Skeletal muscle tissue (tissue), 4 donors: Measurements from ENCODE around the gene TUBA8. TPM values are rescaled to one million over a fixed set of nuclear protein-coding genes. Genes with fewer than 3 reads are reported as not detected.
"Not testable (repeated sequence)": the region's sequence is repeated elsewhere in the genome, so short reads cannot be mapped to it uniquely, and the experiment has no call there.

Experiments used
- H3K27ac ChIP-seq: one replicate; pipeline ENCODE4 v1.7.0; 2013; ENCODE audit warnings: mild to moderate bottlenecking, low read depth, low read length, inconsistent platforms
- H3K27me3 ChIP-seq, 3 donors: one replicate each; pipeline ENCODE4 v1.7.0; 2013; ENCODE audit warnings: low read length in 3 of 3; ENCODE audit not compliant: control insufficient read depth in 3 of 3, insufficient read depth in 3 of 3
- H3K36me3 ChIP-seq, 3 donors: one replicate each; pipeline ENCODE4 v1.7.0; 2013; ENCODE audit warnings: low read length in 3 of 3; ENCODE audit not compliant: control insufficient read depth in 3 of 3, insufficient read depth in 3 of 3
- H3K4me1 ChIP-seq, 3 donors: one replicate each; pipeline ENCODE4 v1.7.0; 2013; ENCODE audit warnings: low read length in 3 of 3, mild to moderate bottlenecking in 3 of 3; ENCODE audit not compliant: control insufficient read depth in 3 of 3, insufficient read depth in 3 of 3
- H3K4me3 ChIP-seq, 3 donors: one replicate each; pipeline ENCODE4 v1.7.0; 2013; ENCODE audit warnings: low read length in 3 of 3
- H3K9ac ChIP-seq, 3 donors: one replicate each; pipeline ENCODE4 v1.7.0; 2013; ENCODE audit warnings: low read length in 3 of 3, mild to moderate bottlenecking in 3 of 3, moderate library complexity in 2 of 3, low read depth in 1 of 3
- H3K9me3 ChIP-seq, 3 donors: one replicate each; pipeline ENCODE4 v1.7.0; 2013; ENCODE audit warnings: low read length in 3 of 3; ENCODE audit not compliant: control insufficient read depth in 3 of 3
- total RNA-seq: library from RNA; depleted of rRNA; stranded (reverse); fragments of >200 nt; gene quantifications from one replicate; pipeline ENCODE4 v1.2.3, GENCODE V29; 2014
- donor health status: Osteomylitis.

The TUBA8 gene
- total RNA-seq, 1 donor from 2014 or later: 21.9 TPM

- Histone ChIP-seq H3K4me3 (no peak overlapping the region), H3K27ac (no peak overlapping the region), H3K36me3 (no peaks in the 10 kb centered on the region), H3K4me1 (peaks cover 0 to under 1% (median 0%) of the 10 kb centered on the region in 3 donors), H3K9ac (no peak overlapping the region), H3K9me3 (no peaks in the 10 kb centered on the region), H3K27me3 (no peaks in the 10 kb centered on the region)
These were observed 33.5 kb downstream of the TUBA8 start for GRCh38 chr22:18144105-18144504.

GRCh38 chr22:18145676-18146388 is 35.2 kb downstream of the TUBA8 start:
- Histone ChIP-seq H3K9ac (no peak overlapping the region), H3K4me1 (peaks cover 0 to 3% (median 0%) of the 10 kb centered on the region in 3 donors), H3K4me3 (no peak overlapping the region), H3K36me3 (no peaks in the 10 kb centered on the region), H3K27ac (no peak overlapping the region), H3K27me3 (no peaks in the 10 kb centered on the region), H3K9me3 (no peaks in the 10 kb centered on the region)

GRCh38 chr22:18146389-18146753 is 35.8 kb downstream of the TUBA8 start:
- Histone ChIP-seq H3K9ac (no peak overlapping the region), H3K27me3 (no peaks in the 10 kb centered on the region), H3K27ac (no peak overlapping the region), H3K4me3 (no peak overlapping the region), H3K36me3 (no peaks in the 10 kb centered on the region), H3K4me1 (peaks cover 0 to 3% (median 0%) of the 10 kb centered on the region in 3 donors), H3K9me3 (no peaks in the 10 kb centered on the region)

- Histone ChIP-seq H3K36me3 (no peaks in the 10 kb centered on the region), H3K9ac (no peak overlapping the region), H3K27me3 (no peaks in the 10 kb centered on the region), H3K4me1 (peaks cover 0 to 3% (median 0%) of the 10 kb centered on the region in 3 donors), H3K27ac (no peak overlapping the region), H3K9me3 (no peaks in the 10 kb centered on the region), H3K4me3 (no peak overlapping the region)
These were observed 37.2 kb downstream of the TUBA8 start for GRCh38 chr22:18147791-18148190.

- H3K36me3 ChIP-seq: no peaks in the 10 kb centered on the region
- H3K9me3 ChIP-seq: no peaks in the 10 kb centered on the region
- H3K27me3 ChIP-seq: no peaks in the 10 kb centered on the region
- no peak overlapping the region for H3K9ac ChIP-seq
- no peak overlapping the region for H3K4me3 ChIP-seq
- peaks cover 0 to 3% (median 0%) of the 10 kb centered on the region in 3 donors for H3K4me1 ChIP-seq
- no peak overlapping the region for H3K27ac ChIP-seq
These were observed 37.8 kb downstream of the TUBA8 start for GRCh38 chr22:18148293-18148965.

GRCh38 chr22:18152519-18152918 is 41.9 kb downstream of the TUBA8 start:
- Histone ChIP-seq H3K4me3 (no peak overlapping the region), H3K36me3 (no peaks in the 10 kb centered on the region), H3K9me3 (no peaks in the 10 kb centered on the region), H3K27me3 (no peaks in the 10 kb centered on the region), H3K4me1 (peaks cover 5 to 10% (median 8%) of the 10 kb centered on the region in 3 donors), H3K27ac (no peak overlapping the region), H3K9ac (no peak overlapping the region)

- no peak overlapping the region for H3K9ac ChIP-seq
- H3K27ac ChIP-seq: no peak overlapping the region
- H3K9me3 ChIP-seq: no peaks in the 10 kb centered on the region
- H3K4me1 ChIP-seq: peaks cover 5 to 10% (median 8%) of the 10 kb centered on the region in 3 donors
- H3K4me3 ChIP-seq: no peak overlapping the region
- no peaks in the 10 kb centered on the region for H3K27me3 ChIP-seq
- no peaks in the 10 kb centered on the region for H3K36me3 ChIP-seq
These were observed 44.3 kb downstream of the TUBA8 start for GRCh38 chr22:18154821-18155390.

- H3K27ac ChIP-seq, H3K4me3 ChIP-seq, H3K27me3 ChIP-seq, H3K4me1 ChIP-seq, H3K9me3 ChIP-seq, H3K9ac ChIP-seq, H3K36me3 ChIP-seq: not testable (repeated sequence)
These were observed 44.9 kb downstream of the TUBA8 start for GRCh38 chr22:18155546-18155945.

- Histone ChIP-seq H3K36me3 (no peaks in the 10 kb centered on the region), H3K4me1 (peaks cover 5 to 10% (median 8%) of the 10 kb centered on the region in 3 donors), H3K9me3 (no peaks in the 10 kb centered on the region), H3K4me3 (no peak overlapping the region), H3K27ac (peak overlapping the region; percentile 3), H3K27me3 (no peaks in the 10 kb centered on the region), H3K9ac (peak overlapping the region in 1 of 3 donors; percentile 62)
These were observed 46.5 kb downstream of the TUBA8 start for GRCh38 chr22:18156878-18157713.
